Measurements from ENCODE around the gene LY86.

Gene LY86

DNA sequence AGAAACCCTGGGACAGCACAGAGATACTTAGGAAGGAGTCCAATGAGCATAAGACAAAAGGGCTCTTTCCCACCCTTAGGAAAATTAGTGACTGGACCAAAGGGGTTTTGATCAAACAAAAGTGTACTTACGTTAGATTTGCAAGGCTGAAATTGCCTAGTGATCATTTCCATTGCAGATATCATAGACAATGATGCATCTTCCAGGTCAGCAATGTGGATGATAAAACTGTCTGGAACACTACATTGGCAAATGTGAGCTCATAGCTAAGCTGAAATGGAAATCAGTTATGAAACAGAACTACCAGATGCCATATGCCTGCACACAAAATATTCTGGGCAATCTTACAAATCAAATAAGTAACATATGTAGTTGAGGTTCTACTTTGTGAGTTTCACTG is 34.0 kb downstream of the LY86 start:
- DNase-seq (ENCODE audit: low read depth, low spot score) = no peak

DNA sequence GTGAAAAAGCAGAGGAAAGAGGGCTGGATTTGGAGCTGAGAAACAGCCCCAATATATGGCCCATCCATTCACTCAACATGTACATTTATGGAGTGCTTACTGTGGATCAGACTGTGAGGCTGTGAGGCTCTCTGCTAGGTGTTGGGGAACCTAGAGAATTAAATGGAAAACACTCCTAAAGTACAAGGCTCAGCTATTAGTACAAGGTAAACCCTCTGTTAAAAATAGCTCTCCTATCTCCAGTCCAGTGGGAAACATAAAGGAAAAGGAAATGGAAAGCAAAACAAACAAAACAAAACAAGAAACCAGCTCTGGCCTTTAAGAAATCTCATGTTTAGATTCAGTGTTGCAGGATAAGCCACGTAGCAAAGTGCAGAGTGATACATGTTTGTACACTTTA is 35.0 kb downstream of the LY86 start:
- no peak for DNase-seq (ENCODE audit: low read depth, low spot score)

DNA sequence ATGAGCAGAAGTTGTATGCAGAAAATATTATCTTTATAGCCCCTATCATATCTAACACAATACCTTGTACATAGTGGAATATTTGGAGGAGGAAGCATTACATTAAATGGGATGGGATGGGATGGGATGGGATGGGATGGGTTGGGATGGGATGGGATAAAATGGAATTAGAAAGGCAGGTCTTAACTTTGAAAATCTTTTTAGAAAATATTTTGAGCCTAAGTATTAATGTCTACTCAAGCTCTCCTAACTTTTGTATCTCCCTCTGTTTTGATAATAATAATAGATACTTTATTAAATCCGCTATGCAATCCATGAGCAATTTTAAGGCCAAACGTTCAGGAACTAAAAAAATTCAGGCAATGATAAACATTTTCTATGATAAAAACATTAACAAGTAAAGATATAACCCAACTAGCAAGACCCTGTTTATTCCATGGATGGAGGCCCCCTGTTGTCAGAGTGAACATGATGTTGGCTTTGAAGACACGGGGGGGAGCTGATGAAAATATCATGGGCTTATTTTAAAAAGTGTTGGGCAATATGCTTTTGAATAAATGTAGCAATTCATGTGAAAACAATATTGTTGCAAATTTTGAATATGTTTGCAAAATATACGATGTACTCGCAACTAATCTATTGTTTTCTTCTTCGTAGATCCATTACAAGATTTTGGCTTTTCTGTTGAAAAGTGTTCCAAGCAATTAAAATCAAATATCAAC is 35.9 kb downstream of the LY86 start:
- DNase-seq (ENCODE audit: low read depth, low spot score) = no peak

DNA sequence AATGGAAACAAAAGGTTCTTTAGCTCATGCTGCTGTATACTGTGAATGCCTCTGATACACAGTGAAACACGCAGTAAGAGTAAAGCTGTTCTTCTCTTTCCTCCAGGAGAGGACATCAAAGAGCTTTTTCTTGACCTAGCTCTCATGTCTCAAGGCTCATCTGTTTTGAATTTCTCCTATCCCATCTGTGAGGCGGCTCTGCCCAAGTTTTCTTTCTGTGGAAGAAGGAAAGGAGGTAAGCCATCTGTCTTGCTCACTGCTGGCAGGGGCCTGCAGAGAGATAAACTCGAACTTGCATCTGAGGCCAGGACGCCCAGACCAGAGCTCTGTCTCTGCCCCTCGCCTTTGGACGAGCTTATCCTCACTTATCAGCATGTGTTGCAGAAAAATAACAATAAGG is 37.7 kb downstream of the LY86 start:
- DNase-seq (ENCODE audit: low read depth, low spot score) = no peak

DNA sequence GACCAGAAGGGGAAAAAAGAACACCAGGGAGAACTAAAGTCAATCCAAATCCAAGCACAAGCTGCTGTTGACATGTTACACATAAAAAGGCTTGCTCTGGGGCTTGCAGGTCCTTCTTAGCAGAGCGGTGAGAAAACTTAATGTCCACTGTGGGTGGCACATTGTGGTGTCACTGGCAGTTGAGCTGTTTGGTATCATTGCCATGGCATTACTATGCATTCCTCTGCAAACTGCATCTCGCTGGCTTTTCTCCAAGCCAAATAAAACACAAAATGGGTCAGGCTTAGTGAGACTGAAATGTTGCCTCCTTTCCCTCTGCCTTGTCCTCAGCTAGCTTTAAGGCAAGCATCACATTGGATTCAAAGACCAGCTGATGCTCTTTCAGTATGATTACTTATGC is 40.9 kb downstream of the LY86 start:
- DNase-seq (ENCODE audit: low read depth, low spot score) = no peak

DNA sequence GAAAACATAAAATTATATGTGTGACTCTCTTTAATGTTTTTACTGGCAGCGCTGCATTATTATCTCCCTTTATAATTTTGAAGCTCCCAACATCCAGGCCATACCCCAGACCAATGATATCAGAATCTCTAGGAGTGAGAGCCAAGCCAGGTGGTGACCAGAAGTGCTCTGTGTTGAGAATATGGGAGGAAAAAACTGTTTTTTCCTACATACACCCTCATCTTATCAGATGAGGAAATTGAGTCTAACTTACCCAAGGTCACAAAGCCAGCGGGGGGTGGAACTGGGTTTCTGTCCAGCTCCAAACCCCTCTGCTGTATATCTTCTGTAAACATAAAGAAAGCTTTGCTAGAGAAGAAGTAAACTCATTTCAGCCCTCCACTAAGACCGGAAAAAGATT is 42.5 kb downstream of the LY86 start:
- no peak for DNase-seq (ENCODE audit: low read depth, low spot score)

DNA sequence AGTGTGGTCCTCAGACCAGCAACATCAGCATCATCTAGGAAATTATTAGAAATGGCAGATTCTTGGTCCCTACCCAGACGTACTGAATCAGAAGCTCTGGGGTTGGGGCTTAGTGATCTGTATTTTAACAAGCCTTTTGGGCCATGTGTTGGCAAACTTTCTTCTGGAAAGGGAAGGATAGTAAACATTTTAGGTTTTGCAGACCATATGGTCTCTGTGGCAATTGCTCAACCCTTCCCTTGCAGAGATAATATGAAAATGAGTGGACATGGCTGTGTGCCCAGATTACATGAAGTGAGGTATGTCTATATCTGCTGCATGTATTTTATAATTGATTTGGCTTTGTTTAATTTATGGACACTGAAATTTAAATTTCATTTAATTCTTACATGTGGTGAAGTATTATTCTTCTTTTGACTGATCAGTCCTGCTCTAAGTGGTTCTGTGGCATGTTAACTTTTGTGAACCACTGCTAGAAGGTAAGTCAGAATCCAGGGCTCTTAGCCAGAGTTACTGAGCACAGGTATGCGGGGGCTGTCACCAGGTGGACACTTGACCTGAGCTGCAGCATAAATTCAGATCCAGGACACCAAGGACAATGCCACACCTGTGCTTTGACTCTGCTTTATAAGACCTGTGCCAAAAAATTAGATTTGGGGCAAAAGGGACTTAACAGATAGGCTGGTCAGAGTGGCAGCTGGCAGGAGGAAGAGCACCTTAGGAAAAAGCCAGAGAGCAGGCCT is 43.2 kb downstream of the LY86 start:
- DNase-seq (ENCODE audit: low read depth, low spot score) = no peak

DNA sequence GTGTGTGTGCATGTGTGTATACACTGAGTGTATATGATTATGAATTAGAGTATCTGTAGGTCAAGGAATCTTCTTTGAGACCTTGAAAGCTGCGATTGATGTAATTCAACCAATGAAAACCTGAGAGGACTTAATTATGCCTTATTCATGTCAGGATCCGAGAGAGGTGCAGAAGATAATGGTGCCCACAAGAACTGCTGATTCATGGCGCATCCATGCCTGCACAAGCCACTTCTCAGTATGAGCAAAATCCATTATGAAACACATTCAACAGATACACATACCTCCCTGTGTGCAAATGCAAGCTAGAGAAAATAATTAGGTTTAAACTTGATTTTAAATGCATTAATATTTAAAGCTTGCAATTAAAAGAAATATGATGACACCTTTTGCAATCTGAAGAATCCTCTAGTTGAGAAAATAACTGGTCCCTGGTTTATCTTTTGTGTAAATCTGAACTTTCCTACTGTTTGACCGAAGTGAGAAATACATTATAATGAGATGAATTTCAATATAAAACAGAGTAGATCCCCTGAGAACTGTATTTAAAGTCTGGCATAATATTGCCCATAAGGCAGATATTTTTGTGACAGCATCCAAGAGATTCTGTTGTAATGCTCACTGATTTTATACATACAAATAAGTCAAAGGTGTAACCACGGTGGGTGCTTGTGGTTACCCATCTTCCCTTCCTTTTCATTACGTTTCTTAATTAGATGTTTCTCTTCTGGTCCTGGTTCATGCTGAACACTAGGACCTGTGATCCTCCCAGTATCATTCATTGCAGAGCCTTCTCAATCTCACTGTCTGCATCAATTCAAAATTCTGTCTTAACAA is 45.6 kb downstream of the LY86 start:
- DNase-seq (ENCODE audit: low read depth, low spot score) = no peak

DNA sequence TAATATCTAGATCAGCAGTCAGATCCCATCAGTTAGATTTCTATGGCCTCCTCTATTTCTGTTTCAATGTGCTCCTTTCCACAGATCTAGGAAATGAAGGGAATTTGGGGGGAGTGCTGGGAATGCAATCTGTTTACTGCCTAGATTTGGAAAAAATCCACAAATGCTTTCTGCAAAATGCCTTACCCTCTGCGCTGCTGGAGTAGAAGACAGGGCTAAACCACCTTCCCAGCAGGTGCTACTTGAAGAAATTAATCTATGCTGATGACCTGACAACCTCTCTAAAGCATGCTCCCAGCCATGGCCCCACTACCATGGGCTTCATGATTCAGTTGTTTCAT is 46.2 kb downstream of the LY86 start:
- no peak for DNase-seq (ENCODE audit: low read depth, low spot score)

DNA sequence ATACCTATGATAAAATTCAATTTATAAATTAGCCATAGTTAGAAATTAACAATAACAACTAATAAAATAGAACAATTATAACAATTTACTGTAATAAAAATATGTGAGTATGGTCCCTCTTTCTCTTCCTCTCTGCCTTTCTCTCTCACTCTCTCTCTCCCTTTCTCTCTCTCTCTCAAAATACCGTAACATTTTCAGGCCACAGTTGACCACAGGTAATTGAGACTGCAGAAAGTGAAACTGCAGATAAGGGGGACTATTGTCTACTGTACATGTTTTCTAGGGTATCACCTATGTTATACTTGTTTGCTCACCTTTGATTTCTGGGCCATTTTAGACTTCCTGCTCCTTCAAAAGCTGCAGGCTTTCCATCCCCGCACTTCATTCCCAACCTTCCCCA is 46.8 kb downstream of the LY86 start:
- DNase-seq (ENCODE audit: low read depth, low spot score) = no peak

DNA sequence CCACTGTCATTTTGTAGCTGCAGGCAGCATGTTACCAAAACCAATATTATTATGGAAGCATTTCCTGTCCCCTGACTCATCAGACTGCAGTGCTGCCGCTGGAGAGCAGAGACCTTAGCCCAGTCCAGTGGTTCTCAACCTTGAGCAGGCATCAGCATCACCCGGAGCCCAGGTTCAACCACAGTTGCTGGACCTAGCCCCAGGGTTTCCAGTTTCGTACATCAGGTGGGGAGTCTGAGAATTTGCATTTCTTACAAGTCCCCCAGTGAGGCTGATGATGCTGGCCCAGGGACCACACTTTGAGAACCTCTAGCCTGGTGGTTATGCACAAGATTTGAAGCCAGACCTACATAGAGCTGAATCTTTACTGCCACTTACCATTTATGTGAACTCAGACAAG is 47.3 kb downstream of the LY86 start:
- no peak for DNase-seq (ENCODE audit: low read depth, low spot score)

DNA sequence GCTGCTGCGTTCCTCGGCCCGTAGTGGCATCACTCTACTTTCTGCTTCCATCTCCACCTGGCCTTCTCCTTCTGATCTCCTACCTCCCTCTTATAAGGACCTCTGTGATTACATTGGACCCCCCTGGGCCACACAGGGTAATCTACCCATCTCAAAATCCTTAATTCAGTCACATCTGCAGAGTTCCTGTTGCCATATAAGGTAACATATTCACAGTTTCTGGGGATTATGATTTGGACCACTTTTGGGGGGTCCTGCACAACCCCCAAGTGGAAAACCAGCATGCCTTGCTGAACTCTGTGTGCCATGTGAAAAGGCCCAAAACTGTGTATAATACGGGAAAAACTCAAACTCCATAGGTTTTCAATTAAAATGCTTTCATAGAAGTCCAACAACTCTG is 51.1 kb downstream of the LY86 start:
- DNase-seq (ENCODE audit: low read depth, low spot score) = no peak

DNA sequence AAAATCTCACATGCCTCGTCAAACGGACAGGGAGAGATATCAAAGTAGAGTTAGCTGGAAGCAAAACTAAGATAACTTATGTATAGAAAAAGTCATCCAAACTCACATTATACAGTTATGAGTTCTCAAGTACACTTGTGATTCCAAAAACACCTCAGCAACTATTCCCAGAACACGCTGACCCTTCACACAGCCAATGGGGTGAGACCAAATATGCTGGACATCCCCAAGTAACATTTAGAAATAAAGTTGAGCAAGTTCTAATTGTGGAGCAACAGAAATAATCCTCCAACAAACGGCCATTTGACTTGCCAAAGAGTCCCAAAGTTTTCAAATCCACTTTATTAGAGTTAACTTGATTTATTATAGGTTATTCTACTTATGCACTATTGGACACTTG is 52.4 kb downstream of the LY86 start:
- no peak for DNase-seq (ENCODE audit: low read depth, low spot score)

DNA sequence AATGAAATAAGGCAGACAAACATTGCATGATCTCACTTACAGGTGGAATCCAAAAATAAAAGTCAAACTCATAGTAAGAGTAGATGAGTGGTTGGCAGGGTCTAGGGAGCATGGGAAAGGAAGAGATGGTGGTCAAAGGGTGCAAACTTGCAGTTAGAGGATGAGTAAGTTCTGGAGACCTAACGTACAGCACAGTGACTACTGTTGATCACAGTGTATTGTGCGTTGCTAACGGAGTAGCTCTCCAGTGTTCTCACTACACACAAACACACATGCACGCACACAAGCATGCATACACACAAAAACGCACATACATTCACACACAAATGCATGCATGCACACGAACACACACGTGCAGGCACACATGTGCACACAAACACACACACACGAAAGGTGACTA is 54.9 kb downstream of the LY86 start:
- no peak for DNase-seq (ENCODE audit: low read depth, low spot score)

DNA sequence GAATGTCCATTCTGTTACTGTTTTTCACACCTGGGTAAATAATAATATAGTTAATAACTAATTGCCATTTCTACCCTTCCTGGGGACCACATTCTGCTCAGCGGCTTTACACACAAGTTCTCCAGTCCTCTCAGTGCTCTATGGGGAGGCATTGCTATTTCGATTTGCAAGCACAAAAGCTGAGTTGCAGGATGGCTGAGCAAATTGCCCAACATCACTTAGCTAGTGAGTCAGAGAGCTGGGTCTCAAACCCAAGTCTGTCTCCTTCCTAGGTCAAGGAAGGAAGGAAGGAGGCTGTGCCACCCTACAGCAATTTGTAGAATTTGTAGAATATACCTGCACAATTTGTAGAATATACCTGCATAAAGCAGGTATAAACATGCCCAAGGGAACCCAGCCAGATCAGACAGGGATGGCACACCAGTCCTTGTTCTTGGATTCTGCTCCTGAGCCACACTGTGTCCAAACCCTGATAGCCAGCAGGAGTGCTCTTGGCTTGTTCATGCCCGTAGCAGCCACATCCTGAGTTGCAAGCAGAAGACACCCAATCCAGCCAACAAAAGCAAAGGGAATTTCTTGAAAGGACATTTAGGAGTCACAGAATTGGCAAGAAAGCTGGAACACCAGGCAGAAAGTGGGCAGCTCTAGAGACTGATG is 56.9 kb downstream of the LY86 start:
- no peak for DNase-seq (ENCODE audit: low read depth, low spot score)

DNA sequence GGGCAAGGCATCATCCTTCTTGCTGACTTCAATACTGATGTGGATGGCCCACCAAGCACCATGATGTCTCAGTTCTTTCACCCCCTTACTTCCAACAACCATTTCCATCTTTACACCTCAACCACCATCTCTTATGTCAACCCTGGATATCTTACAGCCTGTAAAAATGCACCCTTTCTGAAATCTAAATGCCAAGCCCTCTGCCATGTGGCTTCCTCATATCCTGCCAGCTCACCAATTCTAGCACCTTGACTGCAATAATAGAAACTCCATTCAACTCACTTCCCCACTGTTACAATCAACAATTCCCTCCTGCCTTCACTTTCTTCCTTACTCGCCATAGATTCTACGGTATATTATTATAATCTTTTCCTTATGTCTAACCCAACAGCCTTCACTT is 57.9 kb downstream of the LY86 start:
- no peak for DNase-seq (ENCODE audit: low read depth, low spot score)

DNA sequence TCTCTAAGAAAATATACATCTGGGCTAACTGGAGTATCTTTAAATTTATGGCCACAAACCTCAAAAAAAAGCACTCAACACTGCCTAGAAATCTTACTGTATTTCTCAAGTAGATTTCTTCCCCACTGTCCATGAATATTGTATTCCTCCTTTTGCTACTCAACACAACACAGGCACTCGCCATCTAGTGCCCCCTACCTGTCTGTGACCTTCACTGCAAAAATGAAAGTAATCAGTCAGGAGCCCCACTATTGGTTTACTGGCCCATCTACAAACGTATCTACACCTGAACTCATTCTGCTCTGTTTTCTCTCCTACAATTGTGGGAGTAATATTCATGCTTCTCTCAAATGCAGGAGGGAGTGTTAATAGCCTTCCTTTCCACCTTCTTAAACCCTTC is 58.3 kb downstream of the LY86 start:
- DNase-seq (ENCODE audit: low read depth, low spot score) = no peak

DNA sequence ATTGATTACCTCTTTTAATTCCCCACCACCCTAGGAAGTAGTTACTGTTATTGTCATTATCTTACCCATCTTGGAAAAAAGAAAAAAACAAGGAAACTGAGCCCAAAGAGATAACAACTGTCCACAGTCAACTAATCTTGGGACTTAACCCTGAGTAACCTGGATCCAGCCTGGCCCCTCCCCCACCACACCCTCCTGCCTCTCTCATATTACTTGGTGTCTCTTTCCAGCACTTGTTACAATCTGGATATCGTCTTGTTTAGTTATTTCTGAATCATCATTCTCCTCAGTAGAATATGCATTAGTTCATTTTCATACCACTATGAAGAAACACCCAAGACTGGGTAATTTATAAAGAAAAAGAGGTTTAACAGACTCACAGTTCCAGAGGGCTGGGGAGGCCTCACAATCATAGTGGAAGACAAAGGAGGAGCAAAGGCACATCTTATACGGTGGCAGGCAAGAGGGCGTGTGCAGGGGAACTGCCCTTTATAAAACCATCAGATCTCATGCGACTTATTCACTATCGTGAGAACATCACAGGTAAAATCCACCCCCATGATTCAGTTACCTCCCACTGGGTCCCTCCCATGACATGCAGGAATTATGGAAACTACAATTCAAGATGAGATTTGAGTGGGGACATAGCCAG is 60.3 kb downstream of the LY86 start:
- DNase-seq (ENCODE audit: low read depth, low spot score) = no peak

DNA sequence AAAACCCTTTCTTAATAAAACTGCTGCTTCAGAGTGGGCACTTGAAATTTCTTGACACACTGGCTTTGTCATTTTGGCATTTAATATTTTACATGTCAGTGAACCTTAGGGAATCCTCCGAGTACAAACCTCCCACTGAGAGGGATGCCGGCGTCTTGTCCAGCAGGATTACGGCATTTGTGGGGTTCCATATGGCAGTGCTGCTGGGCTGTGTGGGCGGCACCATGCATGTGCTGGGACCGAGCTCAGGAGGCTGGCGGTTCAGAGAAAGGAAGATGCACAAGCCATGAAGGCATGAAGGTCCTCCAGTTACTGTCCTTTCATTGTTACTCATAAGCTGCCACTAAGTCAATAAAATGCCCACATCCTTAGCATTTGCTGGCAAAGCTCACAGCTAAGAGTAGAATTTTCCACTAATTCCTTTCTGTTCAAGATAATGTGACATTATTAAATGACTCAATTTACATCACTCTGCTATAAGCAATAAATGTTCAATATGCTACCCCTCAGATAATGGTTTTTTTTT is 61.4 kb downstream of the LY86 start:
- no peak for DNase-seq (ENCODE audit: low read depth, low spot score)

DNA sequence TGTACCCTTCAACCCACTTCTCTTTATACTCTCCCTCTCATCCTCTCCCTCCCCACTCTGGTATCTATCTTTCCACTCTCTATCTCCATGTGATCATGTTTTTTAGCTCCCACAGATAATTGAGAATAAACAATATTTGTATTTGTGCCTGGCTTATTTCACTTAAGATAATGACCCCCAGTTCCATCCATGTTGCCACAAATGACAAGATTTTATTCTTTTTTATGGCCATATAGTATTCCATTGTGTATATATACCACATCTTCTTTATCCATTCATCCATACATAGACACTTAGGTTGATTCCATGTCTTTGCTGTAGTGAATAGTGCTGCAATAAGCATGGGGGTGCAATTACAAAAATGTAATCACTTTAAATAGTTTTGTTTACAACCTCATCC is 62.3 kb downstream of the LY86 start:
- DNase-seq (ENCODE audit: low read depth, low spot score) = no peak

DNA sequence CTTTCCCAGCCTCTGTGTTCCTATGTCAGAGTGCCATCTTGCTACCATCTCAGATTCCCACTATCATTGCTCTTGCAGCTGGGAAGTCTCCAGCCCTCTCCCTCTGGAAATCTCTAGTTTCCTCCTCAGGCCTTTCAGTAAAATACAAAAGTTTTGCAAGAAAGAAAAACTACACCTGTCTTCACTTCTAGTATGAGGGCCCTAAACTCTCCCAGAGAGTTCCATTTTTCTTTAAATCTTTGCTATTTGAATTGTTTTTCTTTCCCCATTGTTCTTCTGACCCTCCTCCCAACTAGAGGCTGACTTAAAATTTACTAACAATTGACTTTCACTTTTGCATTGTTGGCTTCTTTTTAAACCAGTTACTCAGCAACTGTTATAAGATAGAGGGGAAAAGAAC is 62.8 kb downstream of the LY86 start:
- no peak for DNase-seq (ENCODE audit: low read depth, low spot score)

DNA sequence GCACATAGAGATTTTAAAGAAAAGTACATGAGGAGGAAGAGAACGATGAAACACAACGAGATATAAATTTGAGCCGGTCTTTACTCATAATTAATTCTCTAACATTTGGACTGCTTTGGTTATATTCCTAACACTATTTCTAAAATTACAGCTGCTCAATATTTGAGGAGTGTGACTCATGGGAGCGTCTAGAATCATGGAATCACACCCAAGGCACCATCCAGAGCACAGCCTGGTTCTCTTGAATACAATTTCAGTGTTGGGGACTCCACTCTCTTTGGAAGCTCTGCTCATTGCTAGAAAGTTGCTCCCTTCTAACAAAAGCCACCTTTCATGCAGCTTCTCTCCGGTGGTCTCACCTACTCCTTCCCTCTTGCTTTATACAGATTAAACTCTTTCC is 64.4 kb downstream of the LY86 start:
- no peak for DNase-seq (ENCODE audit: low read depth, low spot score)

Data from ELF-1 (cell line).